PC-3 (cell line): Measurements from ENCODE around the gene NTN1. TPM values are rescaled to one million over a fixed set of nuclear protein-coding genes. Genes with fewer than 3 reads are reported as not detected.

Source experiments
- ATAC-seq: fragments of 200-7000 bp; cut with Tn5 transposase; 2 replicates; pipeline ENCODE4 v1.9.1; 2020; ENCODE audit warnings: mild to moderate bottlenecking, moderate library complexity
- BruUV-seq: library from RNA; stranded (reverse); fragments of 400-500 nt; replicated peaks from 2 replicates; lab custom pipeline; 2021; lab: Mats Ljungman, UMichigan
- CTCF ChIA-PET: fragments of 300-600 bp; sonication (Branson Sonifier 250); formaldehyde crosslinking; loops from one replicate; lab custom pipeline; 2022; ENCODE audit warnings: antibody characterized with exemption; lab: Charles Lee
- POLR2A ChIA-PET: fragments of 300-600 bp; sonication (Branson Sonifier 250); formaldehyde crosslinking; loops from one replicate; lab custom pipeline; 2022; ENCODE audit warnings: antibody characterized with exemption; ENCODE audit not compliant: unreplicated experiment; lab: Charles Lee
- DNase-seq: peaks from one replicate; pipeline ENCODE4 v3.0.0-alpha.2; 2015
- H2AFZ ChIP-seq: fragments of 300-600 bp; sonication (generic); 2 replicates; pipeline ENCODE4 v1.6.0; 2016; ENCODE audit warnings: antibody characterized with exemption, low read length
- H3F3A ChIP-seq: fragments of 300-600 bp; sonication (generic); one replicate; pipeline ENCODE4 v1.6.0; 2017; ENCODE audit warnings: antibody characterized with exemption, low read length, control low read depth, mild to moderate bottlenecking; ENCODE audit not compliant: unreplicated experiment
- H3K27ac ChIP-seq: fragments of 300-600 bp; sonication (generic); 2 replicates; pipeline ENCODE4 v1.5.1; 2016; ENCODE audit warnings: mild to moderate bottlenecking, low read length
- H3K27me3 ChIP-seq: fragments of 300-600 bp; sonication (generic); 2 replicates; pipeline ENCODE4 v1.6.1; 2016; ENCODE audit warnings: low read length, mixed read lengths
- H3K36me3 ChIP-seq: fragments of 300-600 bp; sonication (generic); 2 replicates; pipeline ENCODE4 v1.6.1; 2016; ENCODE audit warnings: low read depth, mixed run types, low read length, mixed read lengths
- H3K4me1 ChIP-seq: fragments of 300-600 bp; sonication (generic); 2 replicates; pipeline ENCODE4 v1.5.1; 2016; ENCODE audit warnings: low read length; ENCODE audit not compliant: insufficient read depth
- H3K4me2 ChIP-seq: fragments of 300-600 bp; sonication (generic); 2 replicates; pipeline ENCODE4 v1.6.0; 2016; ENCODE audit warnings: low read length
- H3K4me3 ChIP-seq: fragments of 300-600 bp; sonication (generic); 2 replicates; pipeline ENCODE4 v1.5.1; 2016; ENCODE audit warnings: mild to moderate bottlenecking, low read length, mixed read lengths
- H3K79me2 ChIP-seq: fragments of 300-600 bp; sonication (generic); 2 replicates; pipeline ENCODE4 v1.6.1; 2017; ENCODE audit warnings: low read length, mixed read lengths
- H3K9ac ChIP-seq: fragments of 300-600 bp; sonication (generic); 2 replicates; pipeline ENCODE4 v1.6.0; 2016; ENCODE audit warnings: mild to moderate bottlenecking, low read length
- H3K9me2 ChIP-seq: fragments of 300-600 bp; sonication (generic); replicated peaks from 2 replicates; pipeline ENCODE4 v1.6.1; 2016; ENCODE audit warnings: mixed run types, low read length, mixed read lengths
- H3K9me3 ChIP-seq: fragments of 300-600 bp; sonication (generic); 2 replicates; pipeline ENCODE4 v1.6.1; 2016; ENCODE audit warnings: low read length, mixed read lengths
- H4K20me1 ChIP-seq: fragments of 300-600 bp; sonication (generic); 2 replicates; pipeline ENCODE4 v1.6.1; 2016; ENCODE audit warnings: low read length, mixed read lengths
- CTCF ChIP-seq: fragments of 300-600 bp; sonication (generic); conservative IDR thresholded peaks from 2 replicates; pipeline ENCODE4 v1.5.1; 2017; ENCODE audit warnings: antibody characterized with exemption, low read depth, mild to moderate bottlenecking, low read length
- EZH2 ChIP-seq: fragments of 300-600 bp; sonication (generic); IDR thresholded peaks from one replicate; pipeline ENCODE4 v1.6.1; 2017; ENCODE audit warnings: antibody characterized with exemption, mild to moderate bottlenecking, low read length; ENCODE audit not compliant: unreplicated experiment
- EZH2phosphoT487 ChIP-seq: fragments of 300-600 bp; sonication (generic); IDR thresholded peaks from 2 replicates; pipeline ENCODE4 v1.6.1; 2018; ENCODE audit warnings: mild to moderate bottlenecking, antibody characterized with exemption, low read length, borderline replicate concordance
- intact Hi-C: fragments of 100-400 bp; cut with micrococcal nuclease; formaldehyde crosslinking; loops from 2 replicates; pipeline ENCODE4 v1.9.0; 2023
- total RNA-seq: library from RNA; depleted of rRNA; stranded (reverse); fragments of >200 nt; gene quantifications from 2 replicates; pipeline ENCODE4 v1.2.3, GENCODE V29; 2014

NTN1 gene
- total RNA-seq, 1 experiment from 2014 or later = 0.22 TPM

GRCh38 chr17:9251273-9251672 lies 230.0 kb downstream of the NTN1 start:
- Histone ChIP-seq H2AFZ (no peak overlapping the region), H3K79me2 (no peaks in the 10 kb centered on the region), H3K4me1 (peaks cover 2% of the 10 kb centered on the region), H3K4me3 (no peak overlapping the region), H3K9me3 (no peaks in the 10 kb centered on the region), H3K4me2 (no peak overlapping the region), H3K27me3 (no peaks in the 10 kb centered on the region), H4K20me1 (no peaks in the 10 kb centered on the region), H3K9ac (no peak overlapping the region), H3K9me2 (no peaks in the 10 kb centered on the region), H3F3A (no peaks in the 10 kb centered on the region), H3K27ac (no peak overlapping the region), H3K36me3 (no peaks in the 10 kb centered on the region)
- ATAC-seq = no peak
- POLR2A ChIA-PET = interaction anchor here (0.6 kb wide), 1 partner anchor 19 kb away, joined by 3 read pairs; no protein-coding TSS in a partner anchor
- intact Hi-C loops = loop anchor here (10.0 kb wide), 1 partner anchor 124 kb away; no protein-coding TSS in a partner anchor
- DNase-seq = no peak
- CTCF ChIA-PET = no interaction called here
- TF ChIP-seq EZH2 (no peak), CTCF (no peak), EZH2phosphoT487 (no peak)
- no TSS peak for BruUV-seq

- Histone ChIP-seq H3K9ac (no peak overlapping the region), H3K79me2 (no peaks in the 10 kb centered on the region), H3K4me1 (peaks cover 22% of the 10 kb centered on the region), H3K9me3 (no peaks in the 10 kb centered on the region), H3K9me2 (no peaks in the 10 kb centered on the region), H2AFZ (no peak overlapping the region), H3K4me2 (no peak overlapping the region), H3F3A (no peaks in the 10 kb centered on the region), H4K20me1 (no peaks in the 10 kb centered on the region), H3K36me3 (no peaks in the 10 kb centered on the region), H3K27me3 (no peaks in the 10 kb centered on the region), H3K4me3 (no peak overlapping the region), H3K27ac (no peak overlapping the region)
- ChIA-PET CTCF (no interaction called here), POLR2A (no interaction called here)
- TF ChIP-seq CTCF (no peak), EZH2 (no peak), EZH2phosphoT487 (no peak)
- DNase-seq = no peak
- intact Hi-C loops = loop anchor here (10.0 kb wide), 1 partner anchor 121 kb away; no protein-coding TSS in a partner anchor
- no TSS peak for BruUV-seq
- no peak for ATAC-seq
Observed at GRCh38 chr17:9253308-9253707, 232.0 kb downstream of the NTN1 start.

GRCh38 chr17:9254841-9255240 lies 233.5 kb downstream of the NTN1 start:
- POLR2A ChIA-PET = no interaction called here
- ATAC-seq = no peak

More at GRCh38 chr17:9254841-9255240, 233.5 kb downstream of the NTN1 start:
- no peaks in the 10 kb centered on the region for H3K9me3 ChIP-seq
- CTCF ChIA-PET = no interaction called here
- H3K4me2 ChIP-seq = no peak overlapping the region
- no peaks in the 10 kb centered on the region for H3K79me2 ChIP-seq
- H3F3A ChIP-seq = no peaks in the 10 kb centered on the region
- TF ChIP-seq EZH2phosphoT487 (no peak), EZH2 (no peak), CTCF (no peak)
- no TSS peak for BruUV-seq
- H2AFZ ChIP-seq = no peak overlapping the region
- H3K4me1 ChIP-seq = peaks cover 27% of the 10 kb centered on the region
- no peaks in the 10 kb centered on the region for H3K27me3 ChIP-seq
- no peaks in the 10 kb centered on the region for H3K36me3 ChIP-seq
- no peaks in the 10 kb centered on the region for H4K20me1 ChIP-seq
- DNase-seq = no peak
- no peak overlapping the region for H3K9ac ChIP-seq
- intact Hi-C loops = loop anchor here (10.0 kb wide), 1 partner anchor 120 kb away; no protein-coding TSS in a partner anchor
- H3K4me3 ChIP-seq = no peak overlapping the region
- H3K9me2 ChIP-seq = no peaks in the 10 kb centered on the region
- H3K27ac ChIP-seq = no peak overlapping the region
